PC-9 (cell line): ENCODE results near the gene ENO2. TPM values are rescaled to one million over a fixed set of nuclear protein-coding genes. Genes with fewer than 3 reads are reported as not detected.

ENCODE experiments used
- BruUV-seq: library from RNA; stranded (reverse); fragments of 400-500 nt; replicated peaks from 2 replicates; lab custom pipeline; 2021; lab: Mats Ljungman, UMichigan
- CTCF ChIA-PET: fragments of 300-600 bp; sonication (Branson Sonifier 250); formaldehyde crosslinking; loops from one replicate; lab custom pipeline; 2022; ENCODE audit warnings: antibody characterized with exemption; lab: Charles Lee
- POLR2A ChIA-PET: fragments of 300-600 bp; sonication (Branson Sonifier 250); formaldehyde crosslinking; loops from one replicate; lab custom pipeline; 2022; ENCODE audit warnings: antibody characterized with exemption; ENCODE audit not compliant: unreplicated experiment; lab: Charles Lee
- DNase-seq, 2 experiments: peaks; one replicate each; pipeline versions ENCODE4 v3.0.0 to v3.0.0-alpha.2; 2015 to 2022; ENCODE audit warnings: mixed read lengths in 1 of 2
- H2AFZ ChIP-seq: fragments of 200-600 bp; sonication (generic); 2 replicates; pipeline ENCODE4 v1.8.1; 2017; ENCODE audit warnings: antibody characterized with exemption
- H3F3A ChIP-seq: fragments of 200-600 bp; sonication (generic); 2 replicates; pipeline ENCODE4 v1.8.1; 2017; ENCODE audit warnings: antibody characterized with exemption, mild to moderate bottlenecking, low read depth; ENCODE audit not compliant: insufficient read depth
- H3K27ac ChIP-seq: fragments of 200-600 bp; sonication (generic); 2 replicates; pipeline ENCODE4 v1.6.1; 2016; ENCODE audit warnings: mixed run types
- H3K27me3 ChIP-seq: fragments of 200-600 bp; sonication (generic); 2 replicates; pipeline ENCODE4 v1.6.1; 2016; ENCODE audit warnings: low read depth, mixed run types; ENCODE audit not compliant: insufficient read depth
- H3K36me3 ChIP-seq: fragments of 200-600 bp; sonication (generic); 2 replicates; pipeline ENCODE4 v1.6.1; 2016; ENCODE audit warnings: low read depth, mixed run types
- H3K4me1 ChIP-seq: fragments of 200-600 bp; sonication (generic); replicated peaks from 2 replicates; pipeline ENCODE4 v1.6.1; 2016; ENCODE audit warnings: mixed run types; ENCODE audit not compliant: insufficient read depth
- H3K4me2 ChIP-seq: fragments of 200-600 bp; sonication (generic); 2 replicates; pipeline ENCODE4 v1.6.1; 2017; ENCODE audit warnings: mixed run types
- H3K4me3 ChIP-seq: fragments of 200-600 bp; sonication (generic); 2 replicates; pipeline ENCODE4 v1.6.1; 2016; ENCODE audit warnings: mixed run types
- H3K79me2 ChIP-seq: fragments of 200-600 bp; sonication (generic); 2 replicates; pipeline ENCODE4 v1.6.1; 2017; ENCODE audit warnings: low read depth, mixed run types
- H3K9me2 ChIP-seq: fragments of 200-600 bp; sonication (generic); 2 replicates; pipeline ENCODE4 v1.8.1; 2017; ENCODE audit warnings: mild to moderate bottlenecking; ENCODE audit not compliant: insufficient read depth
- H3K9me3 ChIP-seq: fragments of 200-600 bp; sonication (generic); 2 replicates; pipeline ENCODE4 v1.8.1; 2016; ENCODE audit warnings: low read depth; ENCODE audit not compliant: insufficient read depth
- H4K20me1 ChIP-seq: fragments of 200-600 bp; sonication (generic); 2 replicates; pipeline ENCODE4 v1.8.1; 2017; ENCODE audit not compliant: insufficient read depth
- EZH2 ChIP-seq: fragments of 200-600 bp; sonication (generic); IDR thresholded peaks from 2 replicates; pipeline ENCODE4 v1.8.0; 2017; ENCODE audit warnings: antibody characterized with exemption, low read depth
- intact Hi-C: fragments of 100-400 bp; cut with micrococcal nuclease; formaldehyde crosslinking; loops from one replicate; pipeline ENCODE4 v1.10.0; 2022; ENCODE audit not compliant: unreplicated experiment
- total RNA-seq: library from RNA; stranded (reverse); gene quantifications from 2 replicates; pipeline ENCODE4 v1.2.3, GENCODE V29; 2021
- TF ChIP-seq, protein P1 (sequence below): fragments of 200-600 bp; sonication (generic); conservative IDR thresholded peaks from 2 replicates; pipeline ENCODE4 v1.6.1; 2017; ENCODE audit warnings: mixed run types, antibody characterized with exemption, mild to moderate bottlenecking, moderate library complexity

Gene ENO2
- total RNA-seq, 1 experiment from 2014 or later, result 38.8 TPM

DNA sequence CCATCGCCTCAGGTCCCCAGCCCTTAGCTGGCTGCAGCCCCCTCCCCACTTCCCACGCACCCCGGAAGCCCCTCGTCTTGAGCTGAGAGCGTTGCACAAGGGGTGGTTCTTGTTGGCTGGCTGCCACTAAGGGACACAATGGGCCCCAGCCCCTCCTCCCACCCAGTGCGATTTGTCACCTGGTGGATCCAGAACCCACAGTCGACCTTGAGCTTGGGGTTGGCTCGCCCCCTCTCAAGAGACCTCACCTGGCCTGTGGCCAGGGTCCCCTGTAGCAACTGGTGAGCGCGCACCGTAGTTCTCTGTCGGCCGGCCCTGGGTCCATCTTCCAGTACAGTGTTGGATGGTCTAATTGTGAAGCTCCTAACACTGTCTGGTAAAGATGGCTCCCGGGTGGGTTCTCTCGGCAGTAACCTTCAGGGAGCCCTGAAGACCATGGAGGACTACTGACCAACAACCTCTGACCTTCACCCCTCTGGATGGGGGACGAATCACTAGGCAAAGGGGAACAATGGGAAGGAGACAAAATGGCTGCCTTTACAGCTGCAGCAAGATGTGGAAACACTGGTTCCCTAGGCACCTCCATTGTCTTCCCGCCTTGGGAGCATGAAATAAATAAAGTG, 49.5 kb downstream of the ENO2 start:
- Histone ChIP-seq H3K27me3 (no peaks in the 10 kb centered on the region), H3K9me2 (no peaks in the 10 kb centered on the region), H3K9me3 (no peaks in the 10 kb centered on the region), H3K36me3 (peaks cover 35% of the 10 kb centered on the region), H3K4me1 (peaks cover 52% of the 10 kb centered on the region), H4K20me1 (peaks cover 26% of the 10 kb centered on the region), H3K4me3 (peak overlapping the region; percentile 98), H3K27ac (peak overlapping the region; percentile 93), H3K79me2 (peaks cover 59% of the 10 kb centered on the region), H2AFZ (no peak overlapping the region), H3K4me2 (peak overlapping the region; percentile 97), H3F3A (peaks cover 79% of the 10 kb centered on the region)
- CTCF ChIA-PET, result interaction anchor here (0.5 to 2.4 kb wide), 6 partner anchors 19 to 222 kb away, joined by 3 to 37 read pairs (median 8); partner anchors contain the start of genes C12orf57 and RNU7-1
- BruUV-seq, result no TSS peak
- POLR2A ChIA-PET, result interaction anchor here (0.5 to 2.0 kb wide), 3 partner anchors 18 to 622 kb away, joined by 3 to 21 read pairs (median 7); partner anchors contain the start of genes C12orf57, RNU7-1 and TNFRSF1A
- no peak for DNase-seq
- TF ChIP-seq EZH2, result no peak
- TF ChIP-seq, protein P1, sequence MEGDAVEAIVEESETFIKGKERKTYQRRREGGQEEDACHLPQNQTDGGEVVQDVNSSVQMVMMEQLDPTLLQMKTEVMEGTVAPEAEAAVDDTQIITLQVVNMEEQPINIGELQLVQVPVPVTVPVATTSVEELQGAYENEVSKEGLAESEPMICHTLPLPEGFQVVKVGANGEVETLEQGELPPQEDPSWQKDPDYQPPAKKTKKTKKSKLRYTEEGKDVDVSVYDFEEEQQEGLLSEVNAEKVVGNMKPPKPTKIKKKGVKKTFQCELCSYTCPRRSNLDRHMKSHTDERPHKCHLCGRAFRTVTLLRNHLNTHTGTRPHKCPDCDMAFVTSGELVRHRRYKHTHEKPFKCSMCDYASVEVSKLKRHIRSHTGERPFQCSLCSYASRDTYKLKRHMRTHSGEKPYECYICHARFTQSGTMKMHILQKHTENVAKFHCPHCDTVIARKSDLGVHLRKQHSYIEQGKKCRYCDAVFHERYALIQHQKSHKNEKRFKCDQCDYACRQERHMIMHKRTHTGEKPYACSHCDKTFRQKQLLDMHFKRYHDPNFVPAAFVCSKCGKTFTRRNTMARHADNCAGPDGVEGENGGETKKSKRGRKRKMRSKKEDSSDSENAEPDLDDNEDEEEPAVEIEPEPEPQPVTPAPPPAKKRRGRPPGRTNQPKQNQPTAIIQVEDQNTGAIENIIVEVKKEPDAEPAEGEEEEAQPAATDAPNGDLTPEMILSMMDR, result no peak
- intact Hi-C loops, result loop anchor here (1.0 to 10.0 kb wide), 4 partner anchors 112 to 349 kb away; partner anchors contain the start of genes CDCA3, USP5 and ZNF384

DNA sequence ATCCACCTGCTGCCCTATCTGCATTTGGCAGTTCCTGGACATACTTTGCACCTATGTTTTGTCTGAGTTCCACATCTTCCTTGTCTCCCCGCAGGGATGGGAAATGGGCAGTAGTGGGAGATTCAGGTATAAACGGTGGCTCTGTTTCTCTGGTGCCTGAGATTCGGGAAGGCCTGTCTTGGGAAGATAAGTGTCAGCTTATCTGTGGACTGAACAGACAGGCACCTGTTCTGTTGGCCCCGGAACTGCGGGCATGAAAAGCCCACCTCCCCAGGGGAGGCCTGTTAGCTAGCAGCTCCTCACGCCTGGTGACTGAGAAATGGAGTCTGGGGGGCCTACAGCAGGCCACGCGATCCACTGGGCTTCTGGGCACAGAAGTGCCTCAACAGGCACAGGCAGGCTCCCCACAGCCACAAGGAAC, 50.2 kb downstream of the ENO2 start:
- peaks cover 66% of the 10 kb centered on the region for H3K79me2 ChIP-seq
- peak overlapping the region; percentile 93 for H3K27ac ChIP-seq
- TSS peak; percentile 58 for BruUV-seq
- H4K20me1 ChIP-seq, result peaks cover 30% of the 10 kb centered on the region
- no peak for DNase-seq
- H3K36me3 ChIP-seq, result peaks cover 39% of the 10 kb centered on the region
- no peaks in the 10 kb centered on the region for H3K9me3 ChIP-seq
- H3K27me3 ChIP-seq, result no peaks in the 10 kb centered on the region
- peaks cover 56% of the 10 kb centered on the region for H3K4me1 ChIP-seq
- ChIA-PET POLR2A (interaction anchor here (0.6 to 2.0 kb wide), 4 partner anchors 18 to 875 kb away, joined by 3 to 21 read pairs (median 7); partner anchors contain the start of genes C12orf57 and RNU7-1), CTCF (interaction anchor here (0.5 to 2.4 kb wide), 4 partner anchors 19 to 222 kb away, joined by 4 to 37 read pairs (median 12); partner anchors contain the start of genes C12orf57 and RNU7-1)
- TF ChIP-seq, protein P1, result no peak
- TF ChIP-seq EZH2, result no peak
- H2AFZ ChIP-seq, result no peak overlapping the region
- peaks cover 84% of the 10 kb centered on the region for H3F3A ChIP-seq
- H3K9me2 ChIP-seq, result no peaks in the 10 kb centered on the region
- H3K4me2 ChIP-seq, result peak overlapping the region; percentile 97
- peak overlapping the region; percentile 98 for H3K4me3 ChIP-seq
- intact Hi-C loops, result loop anchor here (1.0 to 10.0 kb wide), 8 partner anchors 40 to 350 kb away; partner anchors contain the start of genes C1R, CDCA3, MLF2 and SPSB2

DNA sequence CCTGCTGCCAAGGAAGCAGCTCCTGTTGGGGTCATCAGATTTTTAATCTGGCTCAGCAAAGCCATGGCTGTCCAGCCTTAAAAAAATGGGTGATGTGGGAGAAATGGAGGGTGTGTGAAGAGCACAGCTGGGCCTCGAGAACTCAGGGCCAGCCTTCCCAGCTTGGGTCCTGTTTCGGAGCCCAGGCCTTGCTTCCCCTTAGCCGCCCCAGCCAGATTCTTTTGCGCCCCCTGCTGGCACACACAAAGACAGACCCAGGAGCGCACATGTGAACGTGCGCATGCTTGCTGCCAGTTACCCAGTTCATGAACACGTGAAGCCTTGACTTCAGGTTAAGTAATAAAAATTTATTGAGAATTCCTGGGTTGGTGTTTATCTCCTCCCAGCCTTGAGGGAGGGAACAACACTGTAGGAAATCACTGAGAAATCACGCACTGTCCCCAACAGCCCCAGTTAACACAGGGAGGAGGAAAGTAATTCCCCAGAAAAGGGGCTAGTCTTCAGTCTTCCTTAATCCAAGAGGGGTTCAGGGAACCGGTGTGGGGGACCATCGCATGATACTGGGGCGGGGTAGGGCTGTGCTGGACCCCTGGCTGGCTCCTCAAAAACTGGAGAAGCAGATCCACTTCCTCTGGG, 50.8 kb downstream of the ENO2 start:
- no peak overlapping the region for H2AFZ ChIP-seq
- peak overlapping the region; percentile 98 for H3K4me3 ChIP-seq
- no TSS peak for BruUV-seq
- peaks cover 52% of the 10 kb centered on the region for H3K4me1 ChIP-seq
- peaks cover 30% of the 10 kb centered on the region for H4K20me1 ChIP-seq
- peak overlapping the region; percentile 97 for H3K4me2 ChIP-seq
- H3K79me2 ChIP-seq, result peaks cover 72% of the 10 kb centered on the region
- H3K27me3 ChIP-seq, result no peaks in the 10 kb centered on the region
- ChIA-PET CTCF (interaction anchor here (2.0 to 2.4 kb wide), 2 partner anchors 20 to 40 kb away, joined by 15 to 37 read pairs; partner anchors contain the start of genes C12orf57 and RNU7-1), POLR2A (interaction anchor here (0.7 to 2.0 kb wide), 2 partner anchors 21 to 98 kb away, joined by 3 to 21 read pairs; partner anchors contain the start of genes C12orf57 and RNU7-1)
- TF ChIP-seq EZH2, result no peak
- TF ChIP-seq, protein P1, result peak; percentile 99
- peaks cover 84% of the 10 kb centered on the region for H3F3A ChIP-seq
- H3K27ac ChIP-seq, result peak overlapping the region; percentile 93
- H3K9me2 ChIP-seq, result no peaks in the 10 kb centered on the region
- peaks cover 39% of the 10 kb centered on the region for H3K36me3 ChIP-seq
- intact Hi-C loops, result loop anchor here (1.0 to 10.0 kb wide), 7 partner anchors 41 to 350 kb away; partner anchors contain the start of genes C1R, MLF2, SPSB2 and ZNF384
- peak; percentile 88 for DNase-seq
- no peaks in the 10 kb centered on the region for H3K9me3 ChIP-seq
